H1 (cell line): Measurements from ENCODE around the gene TBCD.

Experiments used
- BRCA1 ChIP-seq: IDR thresholded peaks from 2 replicates; pipeline ENCODE4 v1.6.1; 2012; ENCODE audit warnings: low read depth, low read length, improper control_type of control experiment
- CBX5 ChIP-seq: fragments of 300-800, 300-1000 bp; sonication (generic); IDR thresholded peaks from 2 replicates; pipeline ENCODE4 v1.7.1; 2016; ENCODE audit warnings: antibody characterized with exemption, low read length, low read depth
- CTCF ChIP-seq, 3 experiments: IDR thresholded peaks; 1 replicate in 2 of 3; 2 replicates in 1 of 3; pipeline versions ENCODE4 v1.5.1 to v1.6.1; 2011; ENCODE audit warnings: low read length in 3 of 3, mild to moderate bottlenecking in 3 of 3, inconsistent platforms in 2 of 3, low read depth in 1 of 3, moderate library complexity in 1 of 3; ENCODE audit not compliant: insufficient read depth in 1 of 3; ENCODE audit errors: control extremely low read depth in 1 of 3
- E2F6 ChIP-seq: IDR thresholded peaks from 2 replicates; pipeline ENCODE4 v1.6.1; 2012; ENCODE audit warnings: inconsistent platforms
- EP300 ChIP-seq, 2 experiments: IDR thresholded peaks; 1 replicate in 1 of 2; 2 replicates in 1 of 2; pipeline ENCODE4 v1.6.1; 2011 to 2012; ENCODE audit warnings: low read depth in 2 of 2, low read length in 2 of 2, mild to moderate bottlenecking in 2 of 2, borderline replicate concordance in 1 of 2, inconsistent platforms in 1 of 2, moderate library complexity in 1 of 2
- KDM1A ChIP-seq: fragments of 200-600, 300-600 bp; sonication (generic); IDR thresholded peaks from 2 replicates; pipeline ENCODE4 v1.7.1; 2016; ENCODE audit warnings: mild to moderate bottlenecking, low read length, borderline replicate concordance
- MAFK ChIP-seq: IDR thresholded peaks from 2 replicates; pipeline ENCODE4 v1.6.1; 2012; ENCODE audit warnings: low read depth, mild to moderate bottlenecking, improper control_type of control experiment, low read length
- NRF1 ChIP-seq: IDR thresholded peaks from 2 replicates; pipeline ENCODE4 v1.6.1; 2011; ENCODE audit warnings: mild to moderate bottlenecking, low read depth, low read length, improper control_type of control experiment
- POLR2A ChIP-seq, 2 experiments: IDR thresholded peaks; 1 replicate in 1 of 2; 2 replicates in 1 of 2; pipeline ENCODE4 v1.6.1; 2011; ENCODE audit warnings: low read depth in 2 of 2, low read length in 2 of 2, mild to moderate bottlenecking in 2 of 2; ENCODE audit errors: control extremely low read depth in 1 of 2
- RFX5 ChIP-seq: IDR thresholded peaks from 2 replicates; pipeline ENCODE4 v1.6.1; 2011; ENCODE audit warnings: low read depth, low read length, improper control_type of control experiment, borderline replicate concordance
- SP2 ChIP-seq: IDR thresholded peaks from 2 replicates; pipeline ENCODE4 v1.6.1; 2012; ENCODE audit warnings: mild to moderate bottlenecking, low read length, inconsistent platforms
- SRF ChIP-seq: IDR thresholded peaks from 2 replicates; pipeline ENCODE4 v1.6.1; 2011; ENCODE audit warnings: mild to moderate bottlenecking, low read depth, low read length, moderate library complexity
- SUZ12 ChIP-seq: fragments of 200-600 bp; sonication (generic); IDR thresholded peaks from 2 replicates; pipeline ENCODE4 v1.6.1; 2012; ENCODE audit warnings: mild to moderate bottlenecking, inconsistent platforms, low read length, moderate library complexity, mixed read lengths
- YY1 ChIP-seq: IDR thresholded peaks from 2 replicates; pipeline ENCODE4 v1.6.1; 2011; ENCODE audit warnings: low read depth, mild to moderate bottlenecking, low read length

- TF ChIP-seq SP2 (no peak), CTCF (IDR thresholded peaks at IDR 0.05; ENCODE audit: control extremely low read depth in 1 of 3, insufficient read depth in 1 of 3, low read depth in 1 of 3, low read length in 3 of 3) (no peak), EP300 (IDR thresholded peaks at IDR 0.05; ENCODE audit: borderline replicate concordance in 1 of 2, low read depth in 2 of 2, low read length in 2 of 2) (no peak), POLR2A (IDR thresholded peaks at IDR 0.05; ENCODE audit: control extremely low read depth in 1 of 2, low read depth in 2 of 2, low read length in 2 of 2) (no peak), SRF (no peak), E2F6 (no peak), RFX5 (no peak), CBX5 (no peak), YY1 (no peak), KDM1A (no peak), SUZ12 (no peak), BRCA1 (no peak), MAFK (no peak), NRF1 (no peak)
These were observed 213.5 kb downstream of the TBCD start for GRCh38 chr17:82965371-82965770.
